Brain microvascular endothelial cell (primary cell): ENCODE measurements around the gene FAM111A.
A peak's percentile ranks its signal among the peaks of the same experiment; 100 is the strongest.
"Not testable (repeated sequence)": the region's sequence is repeated elsewhere in the genome, so short reads cannot be mapped to it uniquely, and the experiment has no call there.

Source experiments
- DNase-seq: peaks from one replicate; pipeline ENCODE4 v3.0.0-alpha.2; 2020
- H3K27ac ChIP-seq: fragments of 250-450 bp; sonication (Bioruptor Pico); 2 replicates; pipeline ENCODE4 v1.5.1; 2020; ENCODE audit warnings: mild to moderate bottlenecking, moderate library complexity
- H3K27me3 ChIP-seq: fragments of 250-450 bp; sonication (Bioruptor Pico); replicated peaks from 2 replicates; pipeline ENCODE4 v1.5.1; 2020; ENCODE audit warnings: mild to moderate bottlenecking
- H3K36me3 ChIP-seq: fragments of 250-450 bp; sonication (Bioruptor Pico); replicated peaks from 2 replicates; pipeline ENCODE4 v1.5.1; 2020; ENCODE audit warnings: mild to moderate bottlenecking
- H3K4me3 ChIP-seq: 2 replicates; pipeline ENCODE4 v1.5.1; 2011; ENCODE audit warnings: low read depth, mild to moderate bottlenecking, control low read depth, low read length, moderate library complexity
- in situ Hi-C: cut with HindIII; loops from 2 replicates; pipeline ENCODE4 v1.10.0; 2017; ENCODE audit warnings: low sequenced_read_pairs, low pct_ligation_motif_present
- TF ChIP-seq, protein P1 (sequence below): IDR thresholded peaks from 2 replicates; pipeline ENCODE4 v1.5.1; 2011; ENCODE audit warnings: low read depth, mild to moderate bottlenecking, moderate library complexity, low read length, control low read depth, inconsistent platforms; ENCODE audit errors: missing control alignments

Gene FAM111A

DNA sequence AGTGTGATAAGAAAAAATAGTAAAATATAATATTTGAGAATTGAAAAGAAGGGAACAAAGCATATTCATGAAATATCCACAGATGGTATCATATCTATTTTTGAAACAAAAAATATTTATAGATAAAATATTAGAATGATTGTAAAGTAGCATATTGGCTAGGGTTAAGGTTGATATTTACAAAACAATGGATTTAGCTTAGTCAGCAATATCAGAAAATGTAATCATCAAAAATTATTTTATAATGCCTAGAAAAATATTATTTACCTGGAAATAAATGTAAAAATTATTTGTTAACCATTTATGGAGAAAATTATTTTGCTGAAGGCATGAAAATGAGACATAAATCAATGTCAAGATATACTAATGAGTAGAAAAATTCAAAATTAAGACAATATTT, 22.8 kb upstream of the FAM111A start:
- no peaks in the 10 kb centered on the region for H3K27me3 ChIP-seq
- in situ Hi-C loops = no loop called here
- no peak for DNase-seq
- H3K36me3 ChIP-seq = no peaks in the 10 kb centered on the region
- no peak overlapping the region for H3K4me3 ChIP-seq
- TF ChIP-seq, protein P1, sequence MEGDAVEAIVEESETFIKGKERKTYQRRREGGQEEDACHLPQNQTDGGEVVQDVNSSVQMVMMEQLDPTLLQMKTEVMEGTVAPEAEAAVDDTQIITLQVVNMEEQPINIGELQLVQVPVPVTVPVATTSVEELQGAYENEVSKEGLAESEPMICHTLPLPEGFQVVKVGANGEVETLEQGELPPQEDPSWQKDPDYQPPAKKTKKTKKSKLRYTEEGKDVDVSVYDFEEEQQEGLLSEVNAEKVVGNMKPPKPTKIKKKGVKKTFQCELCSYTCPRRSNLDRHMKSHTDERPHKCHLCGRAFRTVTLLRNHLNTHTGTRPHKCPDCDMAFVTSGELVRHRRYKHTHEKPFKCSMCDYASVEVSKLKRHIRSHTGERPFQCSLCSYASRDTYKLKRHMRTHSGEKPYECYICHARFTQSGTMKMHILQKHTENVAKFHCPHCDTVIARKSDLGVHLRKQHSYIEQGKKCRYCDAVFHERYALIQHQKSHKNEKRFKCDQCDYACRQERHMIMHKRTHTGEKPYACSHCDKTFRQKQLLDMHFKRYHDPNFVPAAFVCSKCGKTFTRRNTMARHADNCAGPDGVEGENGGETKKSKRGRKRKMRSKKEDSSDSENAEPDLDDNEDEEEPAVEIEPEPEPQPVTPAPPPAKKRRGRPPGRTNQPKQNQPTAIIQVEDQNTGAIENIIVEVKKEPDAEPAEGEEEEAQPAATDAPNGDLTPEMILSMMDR = no peak
- H3K27ac ChIP-seq = no peak overlapping the region

DNA sequence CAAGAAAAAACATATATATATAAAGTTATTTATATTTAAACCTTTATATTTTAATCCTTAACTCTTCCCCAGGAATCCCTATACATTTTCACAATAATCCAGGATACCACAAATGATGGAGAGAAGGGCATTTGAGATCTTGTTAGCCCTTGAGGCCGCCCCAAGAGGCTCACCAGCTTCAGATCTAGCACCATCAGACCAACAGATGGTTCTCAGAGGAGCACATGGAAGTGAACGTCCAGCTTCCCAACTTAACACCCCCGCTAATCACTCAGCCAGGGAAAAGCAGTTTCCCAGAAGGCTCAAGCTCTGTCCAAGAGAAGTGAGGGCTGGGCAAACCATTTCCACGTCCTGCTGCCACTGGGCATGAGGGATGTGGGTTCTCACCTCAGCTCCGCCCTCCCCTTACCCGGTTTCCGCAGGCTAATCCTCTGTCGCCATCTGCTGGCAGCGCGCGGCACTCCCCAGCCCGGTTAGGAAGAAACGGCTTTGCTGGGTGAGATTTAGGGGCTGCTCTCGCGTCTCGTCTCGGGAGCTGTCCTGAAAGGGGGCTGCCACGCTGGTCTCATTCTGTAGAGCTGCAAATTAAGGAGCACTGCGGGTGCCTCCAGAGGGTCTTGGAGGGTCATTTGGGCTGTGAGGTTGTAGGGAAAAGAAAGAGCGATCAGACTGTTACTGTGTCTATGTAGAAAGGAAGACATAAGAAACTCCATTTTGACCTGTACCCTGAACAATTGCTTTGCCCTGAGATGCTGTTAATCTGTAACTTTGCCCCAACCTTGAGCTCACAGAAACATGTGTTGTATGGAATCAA, 6.8 kb upstream of the FAM111A start:
- Histone ChIP-seq H3K27me3 (no peaks in the 10 kb centered on the region), H3K4me3 (peak overlapping the region; percentile 32), H3K27ac (no peak overlapping the region), H3K36me3 (no peaks in the 10 kb centered on the region)
- in situ Hi-C loops = no loop called here
- TF ChIP-seq, protein P1 = peak; percentile 99
- DNase-seq = peak; percentile 71

DNA sequence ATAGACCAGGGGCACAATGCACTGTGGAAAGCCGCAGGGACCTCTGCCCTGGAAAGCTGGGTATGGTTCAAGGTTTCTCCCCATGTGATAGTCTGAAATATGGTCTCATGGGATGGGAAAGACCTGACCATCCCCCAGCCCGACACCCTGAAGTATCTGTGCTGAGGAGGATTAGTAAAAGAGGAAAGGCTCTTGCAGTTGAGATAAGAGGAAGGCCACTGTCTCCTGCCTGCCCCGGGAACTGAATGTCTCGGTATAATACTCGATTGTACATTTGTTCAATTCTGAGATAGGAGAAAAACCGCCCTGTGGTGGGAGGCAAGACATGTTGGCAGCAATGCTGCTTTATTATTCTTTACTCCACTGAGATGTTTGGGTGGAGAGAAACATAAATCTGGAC, 6.1 kb upstream of the FAM111A start:
- H3K36me3 ChIP-seq, DNase-seq, H3K27ac ChIP-seq, H3K4me3 ChIP-seq, H3K27me3 ChIP-seq, in situ Hi-C loops: not testable (repeated sequence)

DNA sequence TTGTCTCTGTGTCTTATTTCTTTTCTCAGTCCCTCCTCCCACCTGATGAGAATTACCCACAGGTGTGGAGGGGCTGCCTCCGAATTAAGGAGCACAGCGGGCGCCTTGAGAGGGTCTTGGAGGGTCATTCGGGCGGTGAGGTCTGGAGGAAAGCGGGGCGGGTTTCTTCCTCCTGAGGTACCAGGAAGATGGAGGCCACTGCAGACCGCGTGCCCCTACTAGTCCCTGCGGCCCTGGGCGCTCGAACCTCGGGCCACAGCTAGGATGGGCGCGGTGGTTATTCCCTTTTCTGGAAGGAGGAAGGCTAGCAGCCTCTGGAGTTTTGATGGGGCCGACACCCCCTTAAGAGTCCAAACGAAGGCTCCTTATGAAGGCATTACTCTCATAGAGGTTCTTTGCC, 5.5 kb upstream of the FAM111A start:
- no peak for DNase-seq
- TF ChIP-seq, protein P1 = no peak
- Histone ChIP-seq H3K4me3 (no peak overlapping the region), H3K27me3 (no peaks in the 10 kb centered on the region), H3K27ac (no peak overlapping the region), H3K36me3 (no peaks in the 10 kb centered on the region)
- in situ Hi-C loops = no loop called here

DNA sequence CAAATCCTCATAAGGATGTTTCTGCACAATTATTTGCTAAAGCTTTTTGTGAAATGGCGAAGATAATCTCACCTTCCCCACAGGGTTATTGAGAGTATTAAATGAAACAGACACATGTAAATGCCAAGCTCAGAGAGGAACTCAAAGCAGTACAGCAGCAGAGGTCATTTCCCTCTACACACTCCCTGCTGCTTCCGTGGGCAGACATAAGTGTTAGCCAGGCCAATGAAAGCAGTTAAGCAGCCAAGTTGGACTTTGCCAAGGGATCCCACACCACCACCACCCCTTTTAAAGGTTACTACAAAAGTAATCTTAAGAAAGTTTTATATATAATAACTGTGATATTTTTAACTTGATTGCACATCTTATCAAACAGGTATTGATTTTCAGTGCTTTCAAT, 4.0 kb upstream of the FAM111A start:
- Histone ChIP-seq H3K27me3 (no peaks in the 10 kb centered on the region), H3K27ac (no peak overlapping the region), H3K4me3 (no peak overlapping the region), H3K36me3 (no peaks in the 10 kb centered on the region)
- TF ChIP-seq, protein P1 = no peak
- in situ Hi-C loops = no loop called here
- no peak for DNase-seq

DNA sequence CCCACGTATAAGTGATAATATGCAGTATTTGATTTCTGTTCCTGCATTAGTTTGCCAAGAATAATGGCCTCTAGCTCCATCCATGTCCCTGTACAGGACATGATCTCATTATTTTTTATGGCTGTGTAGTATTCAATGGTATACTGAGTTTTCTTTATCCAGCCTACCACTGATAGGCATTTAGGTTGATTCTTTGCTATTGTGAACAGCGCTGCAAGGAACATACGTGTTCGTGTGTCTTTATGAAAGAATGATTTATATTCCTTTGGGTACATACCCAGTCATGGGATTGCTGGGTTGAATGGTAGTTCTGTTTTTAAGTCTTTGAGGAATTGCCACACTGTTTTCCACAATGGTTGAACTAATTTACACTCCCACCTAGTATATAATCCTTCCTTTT, 1.5 kb upstream of the FAM111A start:
- no peak for DNase-seq
- no peak overlapping the region for H3K27ac ChIP-seq
- no peaks in the 10 kb centered on the region for H3K36me3 ChIP-seq
- no peak overlapping the region for H3K4me3 ChIP-seq
- no peaks in the 10 kb centered on the region for H3K27me3 ChIP-seq
- in situ Hi-C loops = no loop called here
- TF ChIP-seq, protein P1 = no peak
